Lower leg skin (tissue), 3 donors: ENCODE results near the gene SIM1.

Experiments used
- CTCF ChIP-seq, 3 donors: fragments of 450-650 bp; IDR thresholded peaks; one replicate each; pipeline ENCODE4 v1.5.1; 2016; ENCODE audit warnings: antibody characterized with exemption in 3 of 3, mild to moderate bottlenecking in 3 of 3, moderate library complexity in 2 of 3
- POLR2A ChIP-seq, 2 donors: fragments of 450-650 bp; IDR thresholded peaks; one replicate each; pipeline ENCODE4 v1.6.1; 2016 to 2017; ENCODE audit warnings: antibody characterized with exemption in 2 of 2, mild to moderate bottlenecking in 1 of 2, moderate library complexity in 1 of 2

DNA sequence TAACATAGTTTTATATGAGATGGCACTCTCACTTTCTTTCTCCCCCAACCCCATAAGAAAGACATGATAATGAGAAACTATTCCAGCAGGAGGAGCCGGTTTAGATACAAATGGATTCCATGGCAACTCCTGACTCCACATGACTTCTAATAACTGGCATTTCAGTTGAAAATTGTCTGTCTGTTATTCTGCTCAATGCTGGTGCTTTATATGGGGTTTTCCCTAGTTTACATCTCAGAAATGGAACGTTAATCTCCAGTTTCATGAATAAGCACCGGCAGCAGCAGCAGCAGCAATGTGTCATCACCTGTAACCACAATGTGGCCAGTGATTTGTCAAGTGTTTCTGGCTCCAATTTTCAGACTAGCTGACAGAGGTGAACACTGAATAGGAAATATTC, 8.0 kb upstream of the SIM1 start:
- TF ChIP-seq POLR2A (IDR thresholded peaks at IDR 0.05) (no peak), CTCF (IDR thresholded peaks at IDR 0.05) (no peak)
